Ishikawa (cell line): ENCODE results near the gene MYO5C.

Experiments
- CEBPB ChIP-seq: IDR thresholded peaks from 2 replicates; pipeline ENCODE4 v1.6.1; 2012
- CREB1 ChIP-seq: IDR thresholded peaks from 2 replicates; pipeline ENCODE4 v1.6.1; 2012; ENCODE audit warnings: low read depth
- EGR1 ChIP-seq: IDR thresholded peaks from 2 replicates; pipeline ENCODE4 v1.6.1; 2012
- EP300 ChIP-seq: IDR thresholded peaks from 2 replicates; pipeline ENCODE4 v1.6.1; 2012; ENCODE audit warnings: borderline replicate concordance
- FOXM1 ChIP-seq: IDR thresholded peaks from 2 replicates; pipeline ENCODE4 v1.6.1; 2012; ENCODE audit warnings: low read depth, borderline replicate concordance
- NFIC ChIP-seq: IDR thresholded peaks from 2 replicates; pipeline ENCODE4 v1.6.1; 2012
- RAD21 ChIP-seq: IDR thresholded peaks from 2 replicates; pipeline ENCODE4 v1.6.1; 2012; ENCODE audit warnings: low read depth
- TAF1 ChIP-seq: IDR thresholded peaks from 2 replicates; pipeline ENCODE4 v1.6.1; 2012; ENCODE audit warnings: low read depth, mild to moderate bottlenecking
- TCF12 ChIP-seq: IDR thresholded peaks from 2 replicates; pipeline ENCODE4 v1.6.1; 2012; ENCODE audit warnings: low read depth
- TEAD4 ChIP-seq: IDR thresholded peaks from 2 replicates; pipeline ENCODE4 v1.6.1; 2012
- YY1 ChIP-seq: IDR thresholded peaks from 2 replicates; pipeline ENCODE4 v1.6.1; 2012; ENCODE audit warnings: low read depth
- ZBTB7A ChIP-seq: IDR thresholded peaks from 2 replicates; pipeline ENCODE4 v1.6.1; 2012; ENCODE audit warnings: low read depth
- TF ChIP-seq, protein P1 (sequence below): IDR thresholded peaks from 2 replicates; pipeline ENCODE4 v1.6.1; 2012
- TF ChIP-seq, protein P2 (sequence below): IDR thresholded peaks from 2 replicates; pipeline ENCODE4 v1.6.1; 2012
- TF ChIP-seq, protein P3 (sequence below): IDR thresholded peaks from 2 replicates; pipeline ENCODE4 v1.6.1; 2012; ENCODE audit warnings: low read depth, mild to moderate bottlenecking

Gene MYO5C

GRCh38 chr15:52291204-52291603 lies 4.4 kb downstream of the MYO5C start:
- TF ChIP-seq TAF1 (no peak), CEBPB (no peak), FOXM1 (no peak), EP300 (no peak), YY1 (no peak), TEAD4 (no peak), TCF12 (no peak), RAD21 (no peak), CREB1 (no peak), NFIC (no peak), EGR1 (no peak), ZBTB7A (no peak)
- TF ChIP-seq, protein P1, sequence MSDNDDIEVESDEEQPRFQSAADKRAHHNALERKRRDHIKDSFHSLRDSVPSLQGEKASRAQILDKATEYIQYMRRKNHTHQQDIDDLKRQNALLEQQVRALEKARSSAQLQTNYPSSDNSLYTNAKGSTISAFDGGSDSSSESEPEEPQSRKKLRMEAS, result no peak
- TF ChIP-seq, protein P2, sequence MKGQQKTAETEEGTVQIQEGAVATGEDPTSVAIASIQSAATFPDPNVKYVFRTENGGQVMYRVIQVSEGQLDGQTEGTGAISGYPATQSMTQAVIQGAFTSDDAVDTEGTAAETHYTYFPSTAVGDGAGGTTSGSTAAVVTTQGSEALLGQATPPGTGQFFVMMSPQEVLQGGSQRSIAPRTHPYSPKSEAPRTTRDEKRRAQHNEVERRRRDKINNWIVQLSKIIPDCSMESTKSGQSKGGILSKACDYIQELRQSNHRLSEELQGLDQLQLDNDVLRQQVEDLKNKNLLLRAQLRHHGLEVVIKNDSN, result no peak
- TF ChIP-seq, protein P3, sequence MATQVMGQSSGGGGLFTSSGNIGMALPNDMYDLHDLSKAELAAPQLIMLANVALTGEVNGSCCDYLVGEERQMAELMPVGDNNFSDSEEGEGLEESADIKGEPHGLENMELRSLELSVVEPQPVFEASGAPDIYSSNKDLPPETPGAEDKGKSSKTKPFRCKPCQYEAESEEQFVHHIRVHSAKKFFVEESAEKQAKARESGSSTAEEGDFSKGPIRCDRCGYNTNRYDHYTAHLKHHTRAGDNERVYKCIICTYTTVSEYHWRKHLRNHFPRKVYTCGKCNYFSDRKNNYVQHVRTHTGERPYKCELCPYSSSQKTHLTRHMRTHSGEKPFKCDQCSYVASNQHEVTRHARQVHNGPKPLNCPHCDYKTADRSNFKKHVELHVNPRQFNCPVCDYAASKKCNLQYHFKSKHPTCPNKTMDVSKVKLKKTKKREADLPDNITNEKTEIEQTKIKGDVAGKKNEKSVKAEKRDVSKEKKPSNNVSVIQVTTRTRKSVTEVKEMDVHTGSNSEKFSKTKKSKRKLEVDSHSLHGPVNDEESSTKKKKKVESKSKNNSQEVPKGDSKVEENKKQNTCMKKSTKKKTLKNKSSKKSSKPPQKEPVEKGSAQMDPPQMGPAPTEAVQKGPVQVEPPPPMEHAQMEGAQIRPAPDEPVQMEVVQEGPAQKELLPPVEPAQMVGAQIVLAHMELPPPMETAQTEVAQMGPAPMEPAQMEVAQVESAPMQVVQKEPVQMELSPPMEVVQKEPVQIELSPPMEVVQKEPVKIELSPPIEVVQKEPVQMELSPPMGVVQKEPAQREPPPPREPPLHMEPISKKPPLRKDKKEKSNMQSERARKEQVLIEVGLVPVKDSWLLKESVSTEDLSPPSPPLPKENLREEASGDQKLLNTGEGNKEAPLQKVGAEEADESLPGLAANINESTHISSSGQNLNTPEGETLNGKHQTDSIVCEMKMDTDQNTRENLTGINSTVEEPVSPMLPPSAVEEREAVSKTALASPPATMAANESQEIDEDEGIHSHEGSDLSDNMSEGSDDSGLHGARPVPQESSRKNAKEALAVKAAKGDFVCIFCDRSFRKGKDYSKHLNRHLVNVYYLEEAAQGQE, result no peak

DNA sequence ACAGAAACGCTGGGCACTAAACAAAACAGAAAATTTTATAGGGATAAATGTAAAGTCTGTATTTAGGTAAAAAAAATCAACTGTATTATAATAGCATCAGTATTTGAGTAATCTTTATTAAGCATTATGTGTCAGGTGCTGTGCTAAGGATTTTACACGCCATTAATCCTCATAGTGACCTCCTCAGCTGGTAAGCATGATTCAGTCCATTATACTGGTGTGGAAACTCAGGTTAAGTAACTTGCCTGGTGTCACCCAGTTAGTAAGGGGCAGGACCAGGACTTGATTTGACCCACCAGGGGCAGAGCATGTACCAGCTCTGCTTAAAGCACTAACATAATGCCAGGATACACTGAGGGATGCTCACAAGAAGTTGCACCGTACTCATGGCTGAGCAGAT lies 4.8 kb downstream of the MYO5C start:
- TF ChIP-seq CEBPB (no peak), TAF1 (no peak), EGR1 (no peak), TEAD4 (no peak), CREB1 (no peak), EP300 (no peak)

- TF ChIP-seq, protein P2, result no peak
- no peak for TF ChIP-seq EP300
- TF ChIP-seq FOXM1, result no peak
- no peak for TF ChIP-seq RAD21
- TF ChIP-seq YY1, result no peak
- TF ChIP-seq, protein P3, result no peak
- TF ChIP-seq, protein P1, result no peak
- no peak for TF ChIP-seq CEBPB
- TF ChIP-seq NFIC, result no peak
- TF ChIP-seq EGR1, result no peak
- no peak for TF ChIP-seq TAF1
- TF ChIP-seq TCF12, result no peak
- no peak for TF ChIP-seq TEAD4
- TF ChIP-seq CREB1, result no peak
- TF ChIP-seq ZBTB7A, result no peak
Measured at GRCh38 chr15:52290329-52290728, 5.3 kb downstream of the MYO5C start.

DNA sequence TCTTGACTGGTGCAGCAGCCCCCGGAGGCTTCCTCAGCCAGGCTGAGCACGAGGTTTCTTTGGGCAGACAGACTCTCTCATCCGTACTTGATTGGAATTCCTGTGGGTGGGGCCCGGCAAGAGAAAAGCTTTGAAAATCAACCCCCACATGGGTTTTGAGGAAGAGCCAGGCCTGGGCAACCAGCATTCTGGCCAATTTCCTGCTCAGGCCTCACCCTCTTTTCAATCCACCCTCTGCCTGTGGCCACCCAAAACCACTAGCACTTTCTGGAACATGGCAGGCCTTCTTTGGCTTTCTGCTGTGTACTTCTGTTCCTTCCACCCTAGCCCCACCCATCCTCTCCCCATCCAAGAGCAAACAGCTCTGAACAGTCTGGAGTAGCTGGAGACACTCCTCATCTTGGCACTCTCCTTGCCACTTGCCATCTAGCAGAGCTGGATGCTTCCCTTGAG lies 5.9 kb downstream of the MYO5C start:
- TF ChIP-seq TCF12, result peak; percentile 52; the same call in 1 of the 2 replicates
- no peak for TF ChIP-seq CREB1
- no peak for TF ChIP-seq RAD21
- TF ChIP-seq NFIC, result no peak
- TF ChIP-seq TEAD4, result peak; percentile 67
- TF ChIP-seq, protein P3, result no peak
- TF ChIP-seq EP300, result no peak
- no peak for TF ChIP-seq EGR1
- no peak for TF ChIP-seq TAF1
- TF ChIP-seq CEBPB, result no peak
- TF ChIP-seq, protein P2, result no peak
- TF ChIP-seq, protein P1, result peak; percentile 59
- TF ChIP-seq FOXM1, result no peak
- TF ChIP-seq ZBTB7A, result no peak
